Activated T-cell treated with anti-CD3 and anti-CD28 coated beads, Interleukin-2, amount 50 U/mL, for 72 hours (primary cell): ENCODE results near the gene RERE. TPM values are rescaled to one million over a fixed set of nuclear protein-coding genes. Genes with fewer than 3 reads are reported as not detected.
"Not testable (repeated sequence)": the region's sequence is repeated elsewhere in the genome, so short reads cannot be mapped to it uniquely, and the experiment has no call there.

Source experiments
- ATAC-seq, 2 donors: fragments of 150-1000 bp; cut with Tn5 transposase; replicated peaks in 1 of 2; 2 replicates each; pipeline ENCODE4 v1.10.0; 2021; ENCODE audit warnings: moderate library complexity in 2 of 2, mild to moderate bottlenecking in 1 of 2
- DNase-seq, 2 donors: peaks; one replicate each; pipeline ENCODE4 v3.0.0; 2021 to 2022; ENCODE audit warnings: mixed read lengths in 1 of 2
- H3K27ac Mint-ChIP-seq: one replicate; pipeline ENCODE4 v1.8.0; 2022; ENCODE audit warnings: mild to moderate bottlenecking, moderate library complexity, mixed read lengths
- H3K27me3 Mint-ChIP-seq: one replicate; pipeline ENCODE4 v1.8.0; 2022; ENCODE audit warnings: low read depth, mixed read lengths
- H3K36me3 Mint-ChIP-seq, 2 donors: one replicate each; pipeline ENCODE4 v1.8.0; 2022; ENCODE audit warnings: mixed read lengths in 2 of 2, mild to moderate bottlenecking in 1 of 2; ENCODE audit not compliant: insufficient read depth in 2 of 2
- H3K4me1 Mint-ChIP-seq: one replicate; pipeline ENCODE4 v1.8.0; 2022; ENCODE audit warnings: low read depth, mixed read lengths
- H3K4me3 Mint-ChIP-seq, 2 donors: one replicate each; pipeline ENCODE4 v1.8.0; 2022; ENCODE audit warnings: mild to moderate bottlenecking in 2 of 2, mixed read lengths in 2 of 2, moderate library complexity in 2 of 2
- H3K9me3 Mint-ChIP-seq, 2 donors: one replicate each; pipeline ENCODE4 v1.8.0; 2022; ENCODE audit warnings: mixed read lengths in 2 of 2
- total RNA-seq, 2 donors: library from RNA; stranded (reverse); gene quantifications; one replicate each; pipeline ENCODE4 v1.2.3, GENCODE V29; 2022

The RERE gene
- total RNA-seq, 2 donors from 2014 or later = 98.7 to 105 TPM

- H3K27me3 Mint-ChIP-seq, H3K36me3 Mint-ChIP-seq, H3K27ac Mint-ChIP-seq, H3K9me3 Mint-ChIP-seq, H3K4me3 Mint-ChIP-seq, DNase-seq: not testable (repeated sequence)
- ATAC-seq = peak in 1 of 2 donors; percentile 33
- H3K4me1 Mint-ChIP-seq = peaks cover 22% of the 10 kb centered on the region
Measured at GRCh38 chr1:8611634-8612515, 205.6 kb downstream of the RERE start.

GRCh38 chr1:8607906-8608305 is 209.5 kb downstream of the RERE start:
- ATAC-seq (no peak), DNase-seq (no peak)
- Mint-ChIP-seq H3K36me3 (peaks cover 2 to 3% of the 10 kb centered on the region in 2 donors), H3K27ac (no peak overlapping the region), H3K9me3 (no peaks in the 10 kb centered on the region), H3K27me3 (no peaks in the 10 kb centered on the region), H3K4me3 (no peak overlapping the region), H3K4me1 (peaks cover 51% of the 10 kb centered on the region)

- Mint-ChIP-seq H3K4me1 (peaks cover 70% of the 10 kb centered on the region), H3K36me3 (peaks cover 6 to 22% of the 10 kb centered on the region in 2 donors), H3K4me3 (peak overlapping the region; percentile 80 to 94), H3K27ac (peak overlapping the region; percentile 100), H3K27me3 (no peaks in the 10 kb centered on the region), H3K9me3 (peaks cover 0 to 2% of the 10 kb centered on the region in 2 donors)
- ATAC-seq (peak; percentile 88 to 89), DNase-seq (peak; percentile 42 to 52)
Measured at GRCh38 chr1:8604041-8604945, 213.1 kb downstream of the RERE start.

GRCh38 chr1:8603220-8603616 is 214.2 kb downstream of the RERE start:
- H3K27ac Mint-ChIP-seq = peak overlapping the region; percentile 100
- peaks cover 6 to 22% of the 10 kb centered on the region in 2 donors for H3K36me3 Mint-ChIP-seq
- no peak for ATAC-seq
- no peak for DNase-seq
- no peaks in the 10 kb centered on the region for H3K27me3 Mint-ChIP-seq
- peaks cover 79% of the 10 kb centered on the region for H3K4me1 Mint-ChIP-seq
- H3K4me3 Mint-ChIP-seq = peak overlapping the region; percentile 80 to 94
- peaks cover 0 to 2% of the 10 kb centered on the region in 2 donors for H3K9me3 Mint-ChIP-seq

GRCh38 chr1:8602471-8603219 is 214.8 kb downstream of the RERE start:
- H3K9me3 Mint-ChIP-seq = peaks cover 0 to 2% of the 10 kb centered on the region in 2 donors
- peak overlapping the region; percentile 100 for H3K27ac Mint-ChIP-seq
- DNase-seq (peak; percentile 42 to 51), ATAC-seq (peak; percentile 43 to 58)
- peaks cover 82% of the 10 kb centered on the region for H3K4me1 Mint-ChIP-seq
- peak overlapping the region; percentile 80 to 94 for H3K4me3 Mint-ChIP-seq
- H3K27me3 Mint-ChIP-seq = no peaks in the 10 kb centered on the region
- peaks cover 6 to 22% of the 10 kb centered on the region in 2 donors for H3K36me3 Mint-ChIP-seq

GRCh38 chr1:8600336-8600735 is 217.1 kb downstream of the RERE start:
- H3K4me3 Mint-ChIP-seq = peak overlapping the region in 1 of 2 donors; percentile 23
- H3K9me3 Mint-ChIP-seq = peaks cover 0 to 2% of the 10 kb centered on the region in 2 donors
- ATAC-seq (no peak), DNase-seq (no peak)
- peak overlapping the region; percentile 14 for H3K27ac Mint-ChIP-seq
- H3K27me3 Mint-ChIP-seq = no peaks in the 10 kb centered on the region
- peaks cover 85% of the 10 kb centered on the region for H3K4me1 Mint-ChIP-seq
- H3K36me3 Mint-ChIP-seq = peaks cover 6 to 22% of the 10 kb centered on the region in 2 donors

- H3K27ac Mint-ChIP-seq = peak overlapping the region; percentile 14
- peaks cover 6 to 22% of the 10 kb centered on the region in 2 donors for H3K36me3 Mint-ChIP-seq
- H3K4me1 Mint-ChIP-seq = peaks cover 79% of the 10 kb centered on the region
- no peaks in the 10 kb centered on the region for H3K27me3 Mint-ChIP-seq
- ATAC-seq = no peak
- H3K9me3 Mint-ChIP-seq = peaks cover 0 to 2% of the 10 kb centered on the region in 2 donors
- no peak overlapping the region for H3K4me3 Mint-ChIP-seq
- no peak for DNase-seq
Measured at GRCh38 chr1:8599646-8600212, 217.7 kb downstream of the RERE start.

- peaks cover 69% of the 10 kb centered on the region for H3K4me1 Mint-ChIP-seq
- no peak for DNase-seq
- peaks cover 4 to 21% of the 10 kb centered on the region in 2 donors for H3K36me3 Mint-ChIP-seq
- no peak for ATAC-seq
- H3K27me3 Mint-ChIP-seq = no peaks in the 10 kb centered on the region
- peaks cover 0 to 2% of the 10 kb centered on the region in 2 donors for H3K9me3 Mint-ChIP-seq
- no peak overlapping the region for H3K4me3 Mint-ChIP-seq
- H3K27ac Mint-ChIP-seq = no peak overlapping the region
Measured at GRCh38 chr1:8598783-8599182, 218.7 kb downstream of the RERE start.

GRCh38 chr1:8598060-8598724 is 219.2 kb downstream of the RERE start:
- Mint-ChIP-seq H3K4me1 (peaks cover 63% of the 10 kb centered on the region), H3K9me3 (peaks cover 2 to 4% of the 10 kb centered on the region in 2 donors), H3K27me3 (no peaks in the 10 kb centered on the region), H3K27ac (no peak overlapping the region), H3K4me3 (no peak overlapping the region), H3K36me3 (peaks cover 6 to 26% of the 10 kb centered on the region in 2 donors)
- no peak for DNase-seq
- ATAC-seq = no peak

- no peaks in the 10 kb centered on the region for H3K27me3 Mint-ChIP-seq
- H3K4me3 Mint-ChIP-seq = no peak overlapping the region
- DNase-seq (no peak), ATAC-seq (no peak)
- H3K4me1 Mint-ChIP-seq = peaks cover 56% of the 10 kb centered on the region
- H3K36me3 Mint-ChIP-seq = peaks cover 9 to 26% of the 10 kb centered on the region in 2 donors
- H3K27ac Mint-ChIP-seq = no peak overlapping the region
- H3K9me3 Mint-ChIP-seq = peaks cover 2 to 4% of the 10 kb centered on the region in 2 donors
Measured at GRCh38 chr1:8597455-8597854, 220.0 kb downstream of the RERE start.

- Mint-ChIP-seq H3K27ac (no peak overlapping the region), H3K36me3 (peaks cover 6 to 20% of the 10 kb centered on the region in 2 donors), H3K9me3 (peaks cover 2% of the 10 kb centered on the region in 2 donors), H3K27me3 (no peaks in the 10 kb centered on the region), H3K4me1 (peaks cover 55% of the 10 kb centered on the region), H3K4me3 (no peak overlapping the region)
- ATAC-seq = peak in 1 of 2 donors; percentile 26
- DNase-seq = no peak
Measured at GRCh38 chr1:8595941-8596340, 221.5 kb downstream of the RERE start.

GRCh38 chr1:8595332-8595731 is 222.1 kb downstream of the RERE start:
- Mint-ChIP-seq H3K4me1 (peaks cover 59% of the 10 kb centered on the region), H3K36me3 (peaks cover 6 to 16% of the 10 kb centered on the region in 2 donors), H3K9me3 (peaks cover 2% of the 10 kb centered on the region in 2 donors), H3K27ac (no peak overlapping the region), H3K4me3 (no peak overlapping the region), H3K27me3 (no peaks in the 10 kb centered on the region)
- ATAC-seq = no peak
- no peak for DNase-seq
